Endothelial cell of umbilical vein (primary cell): ENCODE data around the gene FBH1. TPM values are rescaled to one million over a fixed set of nuclear protein-coding genes. Genes with fewer than 3 reads are reported as not detected.

ENCODE experiments used
- BruUV-seq: library from RNA; stranded (reverse); fragments of 400-500 nt; replicated peaks from 2 replicates; lab custom pipeline; 2021; lab: Mats Ljungman, UMichigan
- CTCF ChIA-PET: fragments of 300-600, 350-600 bp; sonication (Branson Sonifier 250); formaldehyde crosslinking; loops from one replicate; lab custom pipeline; 2021; ENCODE audit warnings: antibody characterized with exemption, inconsistent platforms; lab: Charles Lee
- POLR2A ChIA-PET: fragments of 300-600, 350-600 bp; sonication (Branson Sonifier 250); formaldehyde crosslinking; loops from one replicate; lab custom pipeline; 2021; ENCODE audit warnings: antibody characterized with exemption, inconsistent platforms; lab: Charles Lee
- DNase-seq: peaks from one replicate; pipeline ENCODE4 v3.0.0-alpha.2; 2011; ENCODE audit warnings: low read depth, low spot score
- FAIRE-seq: peaks from 2 replicates; lab custom pipeline; 2011; peaks lifted over from hg19 to GRCh38; lab: Jason Lieb, UNC
- H2AFZ ChIP-seq: 2 replicates; pipeline ENCODE4 v1.6.0; 2012; ENCODE audit warnings: low read depth, low read length, control low read depth, inconsistent platforms
- H3K27ac ChIP-seq: 2 replicates; pipeline ENCODE4 v1.5.1; 2011; ENCODE audit warnings: low read depth, mild to moderate bottlenecking, control low read depth, low read length, moderate library complexity; ENCODE audit not compliant: insufficient read depth
- H3K27me3 ChIP-seq, 2 experiments: 2 replicates each; pipeline versions ENCODE4 v1.6.0 to v1.6.1; 2011; ENCODE audit warnings: low read length in 2 of 2, mixed read lengths in 1 of 2; ENCODE audit not compliant: control insufficient read depth in 2 of 2, insufficient read depth in 2 of 2
- H3K36me3 ChIP-seq, 2 experiments: 2 replicates in 1 of 2; 3 replicates in 1 of 2; pipeline ENCODE4 v1.5.1; 2011; ENCODE audit warnings: low read length in 2 of 2, mild to moderate bottlenecking in 1 of 2, moderate library complexity in 1 of 2; ENCODE audit not compliant: control insufficient read depth in 2 of 2, insufficient read depth in 2 of 2; ENCODE audit errors: extremely low read depth in 1 of 2
- H3K4me1 ChIP-seq: 3 replicates; pipeline ENCODE4 v1.5.1; 2011; ENCODE audit warnings: mild to moderate bottlenecking, low read length; ENCODE audit not compliant: control insufficient read depth, insufficient read depth; ENCODE audit errors: extremely low read depth
- H3K4me2 ChIP-seq: 2 replicates; pipeline ENCODE4 v1.6.1; 2011; ENCODE audit warnings: low read length, control low read depth, mixed read lengths; ENCODE audit not compliant: insufficient read depth
- H3K4me3 ChIP-seq, 3 experiments: fragments of 200-600 bp in 1 of 3; sonication (generic), shearing (Covaris generic) in 1 of 3; replicated peaks in 1 of 3; 2 replicates each; pipeline ENCODE4 v1.5.1; 2011 to 2016; ENCODE audit warnings: control low read depth in 3 of 3, low read length in 3 of 3, mild to moderate bottlenecking in 2 of 3, inconsistent platforms in 1 of 3, low read depth in 1 of 3, moderate library complexity in 1 of 3; ENCODE audit not compliant: insufficient read depth in 1 of 3
- H3K79me2 ChIP-seq: 2 replicates; pipeline ENCODE4 v1.6.0; 2012; ENCODE audit warnings: low read length, inconsistent platforms; ENCODE audit not compliant: control insufficient read depth, insufficient read depth
- H3K9ac ChIP-seq: replicated peaks from 2 replicates; pipeline ENCODE3; 2011; ENCODE audit warnings: low read length, control low read depth; ENCODE audit not compliant: insufficient read depth; ENCODE audit errors: extremely low read depth
- H3K9me1 ChIP-seq: replicated peaks from 3 replicates; pipeline ENCODE4 v1.6.0; 2011; ENCODE audit warnings: mild to moderate bottlenecking, low read length; ENCODE audit not compliant: control insufficient read depth, insufficient read depth; ENCODE audit errors: extremely low read depth
- H3K9me3 ChIP-seq: replicated peaks from 2 replicates; pipeline ENCODE4 v1.5.1; 2012; ENCODE audit warnings: low read length, inconsistent platforms; ENCODE audit not compliant: control insufficient read depth, insufficient read depth
- H4K20me1 ChIP-seq: replicated peaks from 2 replicates; pipeline ENCODE3; 2011; ENCODE audit warnings: mild to moderate bottlenecking, low read length; ENCODE audit not compliant: control insufficient read depth, insufficient read depth; ENCODE audit errors: extremely low read depth
- CTCF ChIP-seq, 2 donors: IDR thresholded peaks; 1 replicate in 1 of 2; 2 replicates in 1 of 2; pipeline ENCODE4 v1.5.1; 2011; ENCODE audit warnings: low read length in 2 of 2, mild to moderate bottlenecking in 2 of 2, moderate library complexity in 2 of 2, control low read depth in 1 of 2, inconsistent platforms in 1 of 2, low read depth in 1 of 2; ENCODE audit not compliant: insufficient read depth in 1 of 2; ENCODE audit errors: extremely low read depth in 1 of 2
- EZH2 ChIP-seq: IDR thresholded peaks from 2 replicates; pipeline ENCODE4 v1.6.1; 2012; ENCODE audit warnings: borderline replicate concordance, low read depth, mild to moderate bottlenecking, moderate library complexity, low read length, inconsistent platforms; ENCODE audit not compliant: severe bottlenecking
- FOS ChIP-seq: IDR thresholded peaks from 2 replicates; pipeline ENCODE4 v1.6.1; 2011; ENCODE audit warnings: mild to moderate bottlenecking, low read length, moderate library complexity, borderline replicate concordance; ENCODE audit not compliant: insufficient read depth
- GATA2 ChIP-seq: IDR thresholded peaks from 2 replicates; pipeline ENCODE4 v1.7.0; 2011; ENCODE audit warnings: low read depth, mild to moderate bottlenecking, moderate library complexity, mixed read lengths, low read length; ENCODE audit not compliant: insufficient read length, insufficient read depth
- JUN ChIP-seq: IDR thresholded peaks from 2 replicates; pipeline ENCODE4 v1.6.1; 2011; ENCODE audit warnings: borderline replicate concordance, low read depth; ENCODE audit not compliant: insufficient read length, insufficient read depth
- MAX ChIP-seq: IDR thresholded peaks from 2 replicates; pipeline ENCODE4 v1.6.1; 2011; ENCODE audit not compliant: insufficient read depth, insufficient read length
- MYC ChIP-seq: IDR thresholded peaks from one replicate; pipeline ENCODE4 v1.6.1; 2011; ENCODE audit warnings: mild to moderate bottlenecking, low read depth, low read length
- POLR2A ChIP-seq: IDR thresholded peaks from 2 replicates; pipeline ENCODE4 v1.6.1; 2012; ENCODE audit warnings: low read depth, mild to moderate bottlenecking, control low read depth, low read length
- POLR2AphosphoS5 ChIP-seq: IDR thresholded peaks from 2 replicates; pipeline ENCODE4 v1.6.1; 2012; ENCODE audit warnings: low read depth, mild to moderate bottlenecking, control low read depth, low read length, moderate library complexity; ENCODE audit not compliant: insufficient read depth
- dilution Hi-C: fragments of 300-500 bp; cut with MboI; formaldehyde crosslinking; loops from one replicate; pipeline ENCODE4 v1.15.0; 2019; ENCODE audit warnings: low sequenced_read_pairs; ENCODE audit not compliant: extremely low pct_ligation_motif_present
- intact Hi-C: fragments of 100-400 bp; cut with micrococcal nuclease; formaldehyde crosslinking; loops from one replicate; pipeline ENCODE4 v1.10.0; 2022
- polyA plus RNA-seq, 4 experiments: library from polyadenylated mRNA; depleted of rRNA in 3 of 4; stranded (reverse) in 3 of 4; unstranded in 1 of 4; fragments of >200 nt; gene quantifications; 2 replicates each; pipeline versions ENCODE4 v1.2.1 to v1.2.3, GENCODE V29; 2011 to 2012; ENCODE audit warnings: missing spikeins in 1 of 4
- total RNA-seq: library from RNA; stranded (reverse); gene quantifications from 2 replicates; pipeline ENCODE4 v1.2.3, GENCODE V29; 2021

Gene FBH1
- total and polyA plus RNA-seq, 2 donors (not counting 3 experiments of a cell fraction or from before 2014, with no cell fraction given): 71.4 to 97.0 TPM

GRCh38 chr10:5935628-5936027, 45.6 kb downstream of the FBH1 start:
- Histone ChIP-seq H3K9me1 (no peaks in the 10 kb centered on the region), H3K9me3 (no peaks in the 10 kb centered on the region), H3K79me2 (no peaks in the 10 kb centered on the region), H3K4me3 (no peak overlapping the region), H3K36me3 (peaks cover 12 to 29% of the 10 kb centered on the region in 2 experiments), H3K4me2 (no peak overlapping the region), H2AFZ (no peak overlapping the region), H4K20me1 (no peaks in the 10 kb centered on the region), H3K27me3 (no peaks in the 10 kb centered on the region), H3K9ac (no peak overlapping the region), H3K27ac (no peak overlapping the region), H3K4me1 (no peaks in the 10 kb centered on the region)
- intact Hi-C loops: no loop called here
- dilution Hi-C loops: no loop called here
- POLR2A ChIA-PET: no interaction called here
- CTCF ChIA-PET: interaction anchor here (1.1 to 1.3 kb wide), 2 partner anchors 36 to 466 kb away, joined by 3 to 4 read pairs; no protein-coding TSS in a partner anchor
- FAIRE-seq (no peak), DNase-seq (no peak)
- no TSS peak for BruUV-seq
- TF ChIP-seq CTCF (IDR thresholded peaks at IDR 0.05; ENCODE audit: extremely low read depth in 1 of 2, insufficient read depth in 1 of 2, low read depth in 1 of 2, low read length in 2 of 2) (no peak), POLR2AphosphoS5 (no peak), JUN (no peak), MYC (no peak), POLR2A (no peak), MAX (no peak), FOS (no peak), GATA2 (no peak), EZH2 (no peak)
